Thymus (tissue), 11 donors: ENCODE results near the gene MATR3. TPM values are rescaled to one million over a fixed set of nuclear protein-coding genes. Genes with fewer than 3 reads are reported as not detected.
A peak's percentile ranks its signal among the peaks of the same experiment; 100 is the strongest.
"Not testable (repeated sequence)": the region's sequence is repeated elsewhere in the genome, so short reads cannot be mapped to it uniquely, and the experiment has no call there.

Experiments
- DNase-seq, 9 donors: peaks; one replicate each; pipeline ENCODE4 v3.0.0-alpha.2; 2013; ENCODE audit warnings: low spot score in 9 of 9, low read depth in 6 of 9, missing footprints in 1 of 9
- H3K27ac ChIP-seq, 2 donors: one replicate each; pipeline ENCODE4 v1.5.1; 2013; ENCODE audit warnings: control low read depth in 1 of 2, low read depth in 1 of 2, low read length in 1 of 2, mild to moderate bottlenecking in 1 of 2, moderate library complexity in 1 of 2
- H3K27me3 ChIP-seq, 2 donors: one replicate each; pipeline ENCODE4 v1.5.1; 2013; ENCODE audit warnings: low read length in 1 of 2; ENCODE audit not compliant: control insufficient read depth in 2 of 2, insufficient read depth in 1 of 2
- H3K36me3 ChIP-seq, 2 donors: one replicate each; pipeline ENCODE4 v1.5.1; 2013; ENCODE audit warnings: low read length in 1 of 2, mild to moderate bottlenecking in 1 of 2, moderate library complexity in 1 of 2; ENCODE audit not compliant: control insufficient read depth in 2 of 2, insufficient read depth in 2 of 2
- H3K4me1 ChIP-seq, 2 donors: one replicate each; pipeline ENCODE4 v1.5.1; 2013; ENCODE audit warnings: low read length in 2 of 2; ENCODE audit not compliant: control insufficient read depth in 2 of 2, insufficient read depth in 2 of 2
- H3K4me3 ChIP-seq, 2 donors: one replicate each; pipeline ENCODE4 v1.5.1; 2013; ENCODE audit warnings: low read length in 2 of 2, control low read depth in 1 of 2, mild to moderate bottlenecking in 1 of 2
- H3K9me3 ChIP-seq, 2 donors: one replicate each; pipeline ENCODE4 v1.5.1; 2013; ENCODE audit warnings: low read length in 1 of 2, mild to moderate bottlenecking in 1 of 2; ENCODE audit not compliant: control insufficient read depth in 2 of 2, insufficient read depth in 1 of 2
- WGBS: extraction: QIAGEN DNeasy Blood & Tissue Kit; methylation state at CpG from one replicate; pipeline ENCODE4 v1.1.7; 2013; 5-methylcytosine and 5-hydroxymethylcytosine counted together
- polyA plus RNA-seq: library from polyadenylated mRNA; stranded (reverse); fragments of 200-250 nt; gene quantifications from one replicate; pipeline ENCODE4 v1.2.3, GENCODE V29; 2013
- total RNA-seq: library from RNA; stranded (reverse); fragments of 120-200 nt; gene quantifications from one replicate; pipeline ENCODE4 v1.2.4, GENCODE V29; 2013
- donor health status: healthy.

The MATR3 gene
- total and polyA plus RNA-seq, 2 donors = 253 to 378 TPM

DNA sequence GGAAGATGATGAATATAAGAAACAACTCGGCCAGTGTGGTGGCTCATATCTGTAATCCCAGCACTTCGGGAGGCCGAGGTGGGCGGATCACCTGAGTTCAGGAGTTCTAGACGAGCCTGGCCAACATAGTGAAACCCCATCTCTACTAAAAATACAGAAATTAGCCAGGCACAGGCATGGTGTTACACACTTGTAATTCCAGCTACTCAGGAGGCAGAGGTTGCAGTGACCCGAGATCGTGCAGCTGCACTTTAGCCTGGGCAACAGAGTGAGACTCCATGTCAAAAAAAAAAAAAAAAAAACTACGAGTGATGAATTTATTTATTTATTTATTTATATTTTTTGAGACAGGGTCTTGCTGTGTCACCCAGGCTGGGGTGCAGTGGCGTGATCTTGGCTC is 54.3 kb downstream of the MATR3 start:
- H3K4me3 ChIP-seq, H3K27me3 ChIP-seq, DNase-seq, H3K9me3 ChIP-seq, H3K27ac ChIP-seq: not testable (repeated sequence)
- Histone ChIP-seq H3K4me1 (peaks cover 8 to 10% of the 10 kb centered on the region in 2 donors), H3K36me3 (peaks cover 7 to 28% of the 10 kb centered on the region in 2 donors)
- WGBS = 98% methylated on average over 9 of the region's 9 CpGs

- no peak for DNase-seq
- Histone ChIP-seq H3K27ac (no peak overlapping the region), H3K27me3 (no peaks in the 10 kb centered on the region), H3K36me3 (peaks cover 0 to 39% of the 10 kb centered on the region in 2 donors), H3K4me3 (no peak overlapping the region), H3K4me1 (no peaks in the 10 kb centered on the region), H3K9me3 (no peaks in the 10 kb centered on the region)
- over 99% methylated on average over 3 of the region's 3 CpGs for WGBS
These were observed 60.6 kb downstream of the MATR3 start for GRCh38 chr5:139354186-139354585.

GRCh38 chr5:139355900-139356299 is 62.4 kb downstream of the MATR3 start:
- WGBS = 99% methylated on average over 8 of the region's 8 CpGs
- not testable (repeated sequence) for H3K4me1 ChIP-seq
- H3K36me3 ChIP-seq = peaks cover 8 to 50% of the 10 kb centered on the region in 2 donors

GRCh38 chr5:139358064-139358463 is 64.5 kb downstream of the MATR3 start:
- Histone ChIP-seq H3K4me3 (no peak overlapping the region), H3K27me3 (no peaks in the 10 kb centered on the region), H3K9me3 (no peaks in the 10 kb centered on the region), H3K27ac (no peak overlapping the region), H3K36me3 (peaks cover 12 to 45% of the 10 kb centered on the region in 2 donors), H3K4me1 (no peaks in the 10 kb centered on the region)
- no peak for DNase-seq

More at GRCh38 chr5:139355900-139356299, 62.4 kb downstream of the MATR3 start:
- not testable (repeated sequence) for H3K27me3 ChIP-seq, H3K9me3 ChIP-seq, H3K27ac ChIP-seq, DNase-seq, H3K4me3 ChIP-seq

GRCh38 chr5:139360384-139360783 is 66.8 kb downstream of the MATR3 start:
- 98% methylated on average over 4 of the region's 4 CpGs for WGBS
- Histone ChIP-seq H3K36me3 (peaks cover 32 to 51% of the 10 kb centered on the region in 2 donors), H3K27me3 (no peaks in the 10 kb centered on the region), H3K4me1 (no peaks in the 10 kb centered on the region), H3K4me3 (no peak overlapping the region), H3K27ac (no peak overlapping the region), H3K9me3 (no peaks in the 10 kb centered on the region)
- no peak for DNase-seq

DNA sequence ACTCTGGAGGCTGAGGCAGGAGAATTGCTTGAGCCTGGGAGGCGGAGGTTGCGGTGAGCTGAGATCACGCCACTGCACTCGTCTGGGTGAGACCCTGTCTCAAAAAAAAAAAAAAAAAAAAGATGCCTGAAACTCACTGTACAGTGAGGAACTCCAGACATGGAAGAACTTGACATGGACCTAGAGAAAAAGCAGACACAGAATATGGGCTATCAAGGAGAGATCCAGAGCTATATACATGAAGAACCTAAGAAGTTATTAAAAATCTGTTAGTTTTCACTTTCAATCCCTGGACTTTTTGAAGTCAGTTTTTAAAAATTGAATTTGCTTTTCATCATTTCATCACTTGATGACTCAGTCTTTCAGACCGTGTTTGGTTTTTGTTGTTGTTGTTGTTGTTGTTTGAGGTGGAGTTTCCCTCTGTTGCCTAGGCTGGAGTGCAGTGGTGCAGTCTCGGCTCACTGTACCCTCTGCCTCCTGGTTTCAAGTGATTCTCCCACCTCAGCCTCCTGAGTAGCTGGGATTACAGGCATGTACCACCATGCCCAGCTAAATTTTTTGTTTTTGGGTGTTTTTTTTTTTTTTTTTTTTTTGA is 68.4 kb downstream of the MATR3 start:
- Histone ChIP-seq H3K36me3 (peaks cover 47 to 63% of the 10 kb centered on the region in 2 donors), H3K27me3 (no peaks in the 10 kb centered on the region), H3K27ac (no peak overlapping the region), H3K4me1 (no peaks in the 10 kb centered on the region), H3K4me3 (no peak overlapping the region), H3K9me3 (no peaks in the 10 kb centered on the region)
- no peak for DNase-seq
- WGBS = 96% methylated on average over 6 of the region's 6 CpGs

DNA sequence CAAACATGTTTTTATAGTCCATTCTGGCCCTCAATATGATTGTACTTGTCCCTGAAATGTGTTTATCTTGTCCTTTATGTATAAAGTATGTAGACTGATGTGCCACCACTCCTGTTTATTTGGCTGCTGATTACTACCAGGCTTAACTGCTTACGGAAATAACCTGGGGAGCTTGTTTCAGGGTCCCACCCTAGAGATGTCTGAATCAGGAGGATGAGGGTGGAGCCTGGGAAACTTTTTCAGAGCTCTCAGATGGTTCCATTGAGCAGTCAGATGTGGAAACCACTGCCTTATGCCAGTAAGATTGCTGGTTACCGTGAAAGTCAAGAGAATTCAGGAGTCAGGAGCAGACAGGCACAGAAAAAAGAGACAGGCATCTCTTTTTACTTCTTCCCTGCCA is 70.4 kb downstream of the MATR3 start:
- no peak for DNase-seq
- H3K4me1 ChIP-seq = no peaks in the 10 kb centered on the region
- H3K27me3 ChIP-seq = no peaks in the 10 kb centered on the region
- H3K36me3 ChIP-seq = peaks cover 51 to 67% of the 10 kb centered on the region in 2 donors
- H3K4me3 ChIP-seq = no peak overlapping the region
- WGBS = 99% methylated on average over 2 of the region's 2 CpGs
- no peaks in the 10 kb centered on the region for H3K9me3 ChIP-seq
- no peak overlapping the region for H3K27ac ChIP-seq

DNA sequence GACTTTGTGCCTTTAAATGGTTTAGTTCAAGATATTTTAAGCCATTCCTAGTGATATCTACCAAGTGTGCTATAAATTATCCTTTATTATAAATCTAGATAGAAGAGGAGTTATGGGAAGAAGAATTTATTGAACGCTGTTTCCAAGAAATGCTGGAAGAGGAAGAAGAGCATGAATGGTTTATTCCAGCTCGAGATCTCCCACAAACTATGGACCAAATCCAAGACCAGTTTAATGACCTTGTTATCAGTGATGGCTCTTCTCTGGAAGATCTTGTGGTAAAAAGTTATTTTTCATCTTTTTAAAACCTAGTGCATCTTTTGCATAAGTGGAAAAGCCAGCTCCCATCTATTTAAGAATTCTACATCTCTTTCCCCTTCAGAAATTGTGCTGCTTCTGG is 70.9 kb downstream of the MATR3 start:
- over 99% methylated on average over 2 of the region's 2 CpGs for WGBS
- Histone ChIP-seq H3K36me3 (peaks cover 53 to 71% of the 10 kb centered on the region in 2 donors), H3K4me1 (no peaks in the 10 kb centered on the region), H3K4me3 (no peak overlapping the region), H3K27ac (no peak overlapping the region), H3K27me3 (no peaks in the 10 kb centered on the region), H3K9me3 (no peaks in the 10 kb centered on the region)
- DNase-seq = no peak

GRCh38 chr5:139368613-139369012 is 75.1 kb downstream of the MATR3 start:
- 93% methylated on average over 2 of the region's 2 CpGs for WGBS
- peak in 1 of 9 donors; percentile 35 for DNase-seq
- H3K36me3 ChIP-seq = peaks cover 64 to 85% of the 10 kb centered on the region in 2 donors
- no peak overlapping the region for H3K27ac ChIP-seq
- no peaks in the 10 kb centered on the region for H3K4me1 ChIP-seq
- H3K9me3 ChIP-seq = no peaks in the 10 kb centered on the region
- no peak overlapping the region for H3K4me3 ChIP-seq
- H3K27me3 ChIP-seq = no peaks in the 10 kb centered on the region
